Measurements from ENCODE around the gene AXIN2.
A peak's percentile ranks its signal among the peaks of the same experiment; 100 is the strongest.

AXIN2 gene

GRCh38 chr17:65583921-65584603 lies 22.6 kb upstream of the AXIN2 start:
- no peak for DNase-seq

- DNase-seq, result no peak
Observed at GRCh38 chr17:65576939-65577338, 15.5 kb upstream of the AXIN2 start.

GRCh38 chr17:65573282-65573602 lies 11.8 kb upstream of the AXIN2 start:
- no peak for DNase-seq

GRCh38 chr17:65572581-65573281 lies 11.3 kb upstream of the AXIN2 start:
- no peak for DNase-seq

- no peak for DNase-seq
Observed at GRCh38 chr17:65572186-65572580, 10.7 kb upstream of the AXIN2 start.

GRCh38 chr17:65568918-65569317 lies 7.5 kb upstream of the AXIN2 start:
- DNase-seq, result no peak

GRCh38 chr17:65567566-65567965 lies 6.1 kb upstream of the AXIN2 start:
- DNase-seq, result no peak

- no peak for DNase-seq
Observed at GRCh38 chr17:65565559-65565958, 4.1 kb upstream of the AXIN2 start.

- peak; percentile 47 for DNase-seq
Observed at GRCh38 chr17:65564793-65565192, 3.3 kb upstream of the AXIN2 start.

GRCh38 chr17:65562206-65562531 lies 721 bp upstream of the AXIN2 start:
- no peak for DNase-seq

- DNase-seq, result peak; percentile 79
Observed at GRCh38 chr17:65560628-65561451, 608 bp downstream of the AXIN2 start.

GRCh38 chr17:65559804-65560627 lies 1.4 kb downstream of the AXIN2 start:
- peak; percentile 88 for DNase-seq

GRCh38 chr17:65559461-65559803 lies 2.0 kb downstream of the AXIN2 start:
- DNase-seq, result no peak

GRCh38 chr17:65558683-65559460 lies 2.6 kb downstream of the AXIN2 start:
- peak; percentile 39 for DNase-seq

- DNase-seq, result no peak
Observed at GRCh38 chr17:65558311-65558682, 3.2 kb downstream of the AXIN2 start.

GRCh38 chr17:65557349-65558310 lies 3.8 kb downstream of the AXIN2 start:
- DNase-seq, result no peak

- DNase-seq, result no peak
Observed at GRCh38 chr17:65556910-65557348, 4.5 kb downstream of the AXIN2 start.

- DNase-seq, result peak; percentile 63
Observed at GRCh38 chr17:65556014-65556909, 5.2 kb downstream of the AXIN2 start.

GRCh38 chr17:65554553-65555223 lies 6.8 kb downstream of the AXIN2 start:
- DNase-seq, result peak; percentile 45

Data from right kidney (tissue), 1 donor.